Transverse colon (tissue), 4 donors: Measurements from ENCODE around the gene SCYGR2. TPM values are rescaled to one million over a fixed set of nuclear protein-coding genes. Genes with fewer than 3 reads are reported as not detected.

ENCODE experiments used
- DNase-seq: peaks from one replicate; pipeline ENCODE4 v3.0.0-alpha.2; 2019
- H3K27ac ChIP-seq, 4 donors: fragments of 200-600 bp; sonication (generic); 2 replicates each; pipeline ENCODE4 v1.5.1; 2016 to 2018; ENCODE audit warnings: inconsistent platforms in 4 of 4
- H3K27me3 ChIP-seq: fragments of 200-600 bp; sonication (generic); 2 replicates; pipeline ENCODE4 v1.5.1; 2017; ENCODE audit warnings: inconsistent platforms
- H3K36me3 ChIP-seq, 4 donors: fragments of 200-600 bp; sonication (generic); 2 replicates each; pipeline ENCODE4 v1.5.1; 2017 to 2019; ENCODE audit warnings: inconsistent platforms in 4 of 4
- H3K4me1 ChIP-seq, 4 donors: fragments of 200-600 bp; sonication (generic); 2 replicates each; pipeline ENCODE4 v1.5.1; 2017 to 2020; ENCODE audit warnings: inconsistent platforms in 4 of 4
- H3K4me3 ChIP-seq, 4 donors: fragments of 200-600 bp; sonication (generic); 1 replicate in 1 of 4; 2 replicates in 3 of 4; pipeline versions ENCODE4 v1.5.1 to v1.6.1; 2017 to 2019; ENCODE audit warnings: inconsistent platforms in 4 of 4
- H3K9me3 ChIP-seq, 2 donors: fragments of 200-600 bp; sonication (generic); 2 replicates each; pipeline ENCODE4 v1.5.1; 2017 to 2019; ENCODE audit warnings: inconsistent platforms in 2 of 2
- CTCF ChIP-seq, 5 experiments: fragments of 200-600 bp in 3 of 5; fragments of 450-650 bp in 2 of 5; sonication (generic) in 3 of 5; IDR thresholded peaks; 1 replicate in 2 of 5; 2 replicates in 3 of 5; pipeline ENCODE4 v1.5.1; 2016 to 2017; ENCODE audit warnings: antibody characterized with exemption in 5 of 5, inconsistent platforms in 3 of 5, mild to moderate bottlenecking in 2 of 5, moderate library complexity in 1 of 5
- EP300 ChIP-seq: sonication (generic); formaldehyde crosslinking; IDR thresholded peaks from one replicate; pipeline ENCODE4 v1.6.1; 2017; ENCODE audit warnings: antibody characterized with exemption, low read depth
- POLR2A ChIP-seq: fragments of 450-650 bp; IDR thresholded peaks from one replicate; pipeline ENCODE4 v1.6.1; 2016; ENCODE audit warnings: antibody characterized with exemption, mild to moderate bottlenecking, moderate library complexity
- POLR2AphosphoS5 ChIP-seq, 3 donors: sonication (generic); formaldehyde crosslinking; IDR thresholded peaks; one replicate each; pipeline ENCODE4 v1.6.1; 2016; ENCODE audit warnings: antibody characterized with exemption in 3 of 3
- WGBS, 2 donors: methylation state at CpG; one replicate each; pipeline ENCODE4 v1.1.5; 2018; ENCODE audit warnings: low coverage in 1 of 2; 5-methylcytosine and 5-hydroxymethylcytosine counted together
- in situ Hi-C, 4 donors: fragments of 200-750 bp; cut with MboI; loops; one replicate each; pipeline versions ENCODE4 v1.15.0 to v1.15.1; 2017; ENCODE audit warnings: low sequenced_read_pairs in 3 of 4, low pct_ligation_motif_present in 1 of 4, low pct_unique_long_range_greater_than_20kb in 1 of 4
- intact Hi-C: fragments of 100-400 bp; cut with DNase I; formaldehyde crosslinking; loops from one replicate; pipeline ENCODE4 v1.15.1; 2023; ENCODE audit warnings: low total_unique reads
- total RNA-seq, 4 donors: library from RNA; depleted of rRNA; stranded (reverse); fragments of >200 nt; gene quantifications; one replicate each; pipeline ENCODE4 v1.1.0, GENCODE V29; 2016

Gene SCYGR2
- total RNA-seq, 4 donors from 2014 or later: not detected

- DNase-seq: no peak
- 64 to 69% methylated on average over 2 of the region's 2 CpGs for WGBS, 2 donors
- H3K36me3 ChIP-seq: no peaks in the 10 kb centered on the region
- peaks cover 6 to 12% of the 10 kb centered on the region in 2 donors for H3K9me3 ChIP-seq
- no peak overlapping the region for H3K27ac ChIP-seq
- no peaks in the 10 kb centered on the region for H3K27me3 ChIP-seq
- in situ Hi-C loops (no loop called here), intact Hi-C loops (no loop called here)
- H3K4me1 ChIP-seq: peaks cover 0 to 15% (median 2%) of the 10 kb centered on the region in 4 donors
- no peak for TF ChIP-seq POLR2A
- no peak for TF ChIP-seq POLR2AphosphoS5 (IDR thresholded peaks at IDR 0.05)
- no peak for TF ChIP-seq CTCF (IDR thresholded peaks at IDR 0.05)
- no peak for TF ChIP-seq EP300
- no peak overlapping the region for H3K4me3 ChIP-seq
Observed at GRCh38 chr2:227578642-227579041, 20.1 kb upstream of the SCYGR2 start.

GRCh38 chr2:227579791-227580190 is 18.9 kb upstream of the SCYGR2 start:
- 96 to 100% methylated on average over 1 of the region's 1 CpG for WGBS, 2 donors
- intact Hi-C loops: no loop called here
- in situ Hi-C loops: no loop called here
- H3K27me3 ChIP-seq: no peaks in the 10 kb centered on the region
- H3K36me3 ChIP-seq: no peaks in the 10 kb centered on the region
- no peak overlapping the region for H3K4me3 ChIP-seq
- TF ChIP-seq POLR2AphosphoS5 (IDR thresholded peaks at IDR 0.05) (no peak), POLR2A (no peak)
- peaks cover 0 to 15% (median 2%) of the 10 kb centered on the region in 4 donors for H3K4me1 ChIP-seq
- peaks cover 6 to 12% of the 10 kb centered on the region in 2 donors for H3K9me3 ChIP-seq
- H3K27ac ChIP-seq: no peak overlapping the region
- DNase-seq: no peak

- peaks cover 6 to 12% of the 10 kb centered on the region in 2 donors for H3K9me3 ChIP-seq
- no peak overlapping the region for H3K27ac ChIP-seq
- in situ Hi-C loops: no loop called here
- no peaks in the 10 kb centered on the region for H3K36me3 ChIP-seq
- no peak for DNase-seq
- no peak overlapping the region for H3K4me3 ChIP-seq
- no peaks in the 10 kb centered on the region for H3K27me3 ChIP-seq
- peaks cover 0 to 8% (median 0%) of the 10 kb centered on the region in 4 donors for H3K4me1 ChIP-seq
- intact Hi-C loops: no loop called here
- no peak for TF ChIP-seq POLR2AphosphoS5 (IDR thresholded peaks at IDR 0.05)
Observed at GRCh38 chr2:227582369-227582768, 16.3 kb upstream of the SCYGR2 start.

- Histone ChIP-seq H3K4me1 (no peaks in the 10 kb centered on the region), H3K9me3 (no peaks in the 10 kb centered on the region), H3K4me3 (no peak overlapping the region), H3K36me3 (no peaks in the 10 kb centered on the region), H3K27ac (no peak overlapping the region), H3K27me3 (no peaks in the 10 kb centered on the region)
- in situ Hi-C loops: no loop called here
- 76 to 82% methylated on average over 1 of the region's 1 CpG for WGBS, 2 donors
- TF ChIP-seq POLR2A: no peak
- TF ChIP-seq POLR2AphosphoS5 (IDR thresholded peaks at IDR 0.05): no peak
- TF ChIP-seq CTCF (IDR thresholded peaks at IDR 0.05): no peak
- TF ChIP-seq EP300: no peak
- no peak for DNase-seq
- intact Hi-C loops: no loop called here
Observed at GRCh38 chr2:227592694-227593387, 5.9 kb upstream of the SCYGR2 start.

GRCh38 chr2:227595797-227596196 is 2.9 kb upstream of the SCYGR2 start:
- Histone ChIP-seq H3K36me3 (no peaks in the 10 kb centered on the region), H3K27ac (no peak overlapping the region), H3K9me3 (no peaks in the 10 kb centered on the region), H3K4me1 (no peaks in the 10 kb centered on the region), H3K4me3 (no peak overlapping the region), H3K27me3 (no peaks in the 10 kb centered on the region)
- TF ChIP-seq POLR2AphosphoS5 (IDR thresholded peaks at IDR 0.05) (no peak), CTCF (IDR thresholded peaks at IDR 0.05) (no peak), EP300 (no peak), POLR2A (no peak)
- no peak for DNase-seq
- intact Hi-C loops (no loop called here), in situ Hi-C loops (no loop called here)
- WGBS, 2 donors: 53 to 72% methylated on average over 3 to 4 of the region's 4 CpGs
